RPMI8226 (cell line): ENCODE results near the gene EIF4G2.
A peak's percentile ranks its signal among the peaks of the same experiment; 100 is the strongest.

Experiments used
- DNase-seq: peaks from one replicate; pipeline ENCODE4 v3.0.0-alpha.2; 2015

Gene EIF4G2

DNA sequence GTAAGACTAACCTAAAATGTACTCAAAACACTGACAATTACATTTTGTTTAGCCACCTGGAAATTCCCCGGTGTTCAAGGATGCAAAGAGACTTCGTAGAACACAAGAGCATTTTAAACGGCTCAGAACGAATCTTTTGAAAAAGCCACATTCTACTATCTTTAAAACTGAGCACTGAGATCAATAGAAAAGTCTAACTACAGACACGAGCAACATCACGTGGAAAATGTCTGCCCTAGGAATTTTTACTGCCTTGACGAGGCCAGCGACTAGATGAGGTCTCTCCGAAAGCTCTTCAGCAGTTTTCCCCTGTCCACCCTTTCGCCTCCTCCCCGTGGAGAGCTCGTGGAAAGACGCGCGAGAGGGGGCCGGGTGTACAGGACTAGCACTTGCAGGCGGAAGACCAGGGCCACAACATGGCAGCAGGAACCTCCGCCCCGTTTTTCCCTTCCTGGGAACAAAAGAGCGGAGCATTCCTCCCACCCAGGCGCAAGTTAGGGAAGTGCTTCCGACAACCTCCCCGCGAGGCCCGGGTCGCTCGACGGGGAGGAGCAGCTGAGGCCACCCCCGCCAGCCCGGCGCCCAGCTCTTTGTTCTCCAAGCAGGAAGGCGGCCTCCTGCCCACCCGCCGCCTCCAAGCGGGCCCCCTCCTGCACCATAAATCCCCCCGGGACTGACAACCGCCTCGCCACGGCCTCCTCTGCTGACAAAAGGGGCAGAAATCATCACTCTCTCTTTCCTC is 1.1 kb downstream of the EIF4G2 start:
- peak; percentile 20 for DNase-seq

- DNase-seq: no peak
These were observed 2.5 kb downstream of the EIF4G2 start for GRCh38 chr11:10806206-10806605.

DNA sequence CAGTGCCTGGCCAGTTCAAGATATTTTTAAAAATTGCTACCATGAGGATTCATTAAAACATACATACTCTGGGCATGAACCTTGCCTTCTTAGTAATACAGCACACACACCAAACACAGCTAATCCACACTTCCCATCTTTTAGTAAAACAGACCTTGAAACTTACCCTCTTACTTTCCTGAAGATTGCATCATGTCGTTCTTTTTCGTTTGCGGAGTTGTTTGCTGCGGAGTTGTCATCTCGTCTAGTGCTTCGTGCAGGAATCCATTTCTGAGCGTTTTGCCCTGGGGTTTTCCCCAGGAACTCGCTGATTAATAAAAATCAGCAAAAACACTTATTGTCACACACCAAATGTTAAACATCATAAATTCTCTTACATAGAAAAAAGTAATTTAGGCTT is 3.0 kb downstream of the EIF4G2 start:
- DNase-seq: no peak

GRCh38 chr11:10803676-10804075 is 5.0 kb downstream of the EIF4G2 start:
- no peak for DNase-seq

DNA sequence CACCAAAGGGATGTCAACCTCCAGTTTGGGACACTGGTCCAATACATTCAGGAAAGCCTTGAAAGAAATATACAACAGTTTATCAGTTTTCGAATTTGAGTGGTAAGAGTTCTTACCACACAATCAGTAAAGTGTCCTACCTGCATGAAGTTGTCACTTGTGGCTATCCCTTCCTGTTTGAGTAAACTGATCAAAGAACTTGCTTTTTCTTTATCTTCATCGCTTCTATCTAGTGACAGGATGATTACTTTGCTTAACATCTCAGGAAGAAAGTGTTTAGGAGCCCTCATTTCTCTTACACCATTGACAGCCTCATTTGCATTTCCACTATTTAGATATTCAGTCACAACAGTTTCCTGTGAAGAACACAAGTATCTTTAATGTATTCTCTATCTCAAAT is 8.4 kb downstream of the EIF4G2 start:
- DNase-seq: no peak

- DNase-seq: no peak
These were observed 10.3 kb downstream of the EIF4G2 start for GRCh38 chr11:10798330-10798928.

- no peak for DNase-seq
These were observed 11.2 kb downstream of the EIF4G2 start for GRCh38 chr11:10797531-10797930.

DNA sequence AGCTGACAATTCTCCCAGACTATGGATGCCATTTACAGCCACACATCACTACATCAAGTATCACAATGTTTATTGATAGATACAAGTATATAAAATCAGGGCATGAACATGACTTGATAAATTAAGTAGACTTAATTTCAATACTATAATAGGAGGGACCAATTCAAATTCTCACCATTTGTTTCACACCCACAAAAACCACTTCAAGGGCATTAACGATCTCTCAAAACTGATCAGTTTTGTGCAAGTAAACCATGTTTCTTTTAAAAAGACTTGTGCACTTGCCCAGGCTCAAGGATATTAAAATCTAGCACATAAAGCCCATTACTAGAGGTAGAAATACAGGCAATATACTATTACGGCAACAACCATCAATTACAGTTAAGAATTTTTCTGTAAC is 11.7 kb downstream of the EIF4G2 start:
- DNase-seq: no peak

GRCh38 chr11:10796191-10796590 is 12.5 kb downstream of the EIF4G2 start:
- DNase-seq: no peak

GRCh38 chr11:10793470-10794255 is 15.1 kb downstream of the EIF4G2 start:
- DNase-seq: no peak

- peak; percentile 82 for DNase-seq
These were observed 16.2 kb downstream of the EIF4G2 start for GRCh38 chr11:10792385-10793068.

GRCh38 chr11:10786451-10786850 is 22.3 kb downstream of the EIF4G2 start:
- DNase-seq: no peak

GRCh38 chr11:10785146-10785474 is 23.6 kb downstream of the EIF4G2 start:
- DNase-seq: no peak

GRCh38 chr11:10784232-10785145 is 24.2 kb downstream of the EIF4G2 start:
- DNase-seq: no peak

- DNase-seq: no peak
These were observed 28.7 kb downstream of the EIF4G2 start for GRCh38 chr11:10780040-10780439.

GRCh38 chr11:10779086-10779485 is 29.6 kb downstream of the EIF4G2 start:
- DNase-seq: no peak

DNA sequence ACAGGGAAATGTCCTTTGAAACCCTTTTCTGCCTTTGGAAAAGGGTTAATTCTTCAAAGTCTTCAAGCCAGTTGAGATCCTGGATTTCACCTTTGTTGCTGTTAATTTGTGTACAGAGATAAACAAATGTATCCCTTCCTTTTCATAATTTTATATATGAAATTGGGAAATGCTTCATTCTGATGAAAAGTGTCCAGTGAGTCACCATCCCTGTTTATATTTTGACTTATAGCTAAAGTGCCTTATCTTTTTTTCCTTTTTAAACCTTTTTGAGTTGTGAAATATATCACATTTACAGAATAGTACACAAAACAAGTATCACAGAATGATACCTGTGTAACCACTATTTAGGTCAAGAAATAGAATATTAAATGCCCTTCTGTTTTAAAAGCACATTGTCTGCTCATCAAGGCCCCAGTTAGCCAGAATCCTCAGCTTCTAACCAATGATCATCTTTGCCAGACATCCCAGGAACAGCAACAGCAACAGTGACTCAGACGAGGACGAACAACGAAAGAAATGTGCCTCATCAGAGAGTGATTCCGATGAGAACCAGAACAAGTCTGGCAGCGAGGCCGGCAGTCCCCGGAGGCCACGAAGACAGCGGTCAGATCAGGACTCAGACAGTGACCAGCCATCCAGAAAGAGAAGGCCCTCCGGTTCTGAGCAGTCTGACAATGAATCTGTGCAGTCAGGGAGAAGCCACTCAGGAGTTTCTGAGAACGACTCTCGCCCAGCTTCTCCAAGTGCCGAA is 30.3 kb downstream of the EIF4G2 start:
- DNase-seq: no peak

DNA sequence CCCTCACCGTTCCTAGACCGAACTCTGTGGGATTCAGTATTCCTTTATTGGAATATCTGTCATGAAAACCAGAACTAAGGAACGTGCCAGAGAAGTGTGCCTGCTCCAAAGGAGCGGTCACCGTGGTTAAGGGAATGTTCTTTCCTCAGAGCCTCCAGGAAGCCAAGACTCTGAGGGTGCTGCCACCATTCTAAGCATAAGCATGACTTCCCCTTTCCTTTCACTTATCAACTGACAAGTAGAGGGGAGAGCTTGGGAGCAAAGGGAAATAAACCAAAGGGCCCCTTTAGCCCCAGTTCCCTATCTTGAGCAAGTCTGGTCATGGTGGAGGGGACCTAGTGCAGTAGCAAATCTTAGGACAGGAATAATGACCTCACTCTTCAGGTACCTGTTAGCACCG is 30.9 kb downstream of the EIF4G2 start:
- no peak for DNase-seq

- no peak for DNase-seq
These were observed 31.3 kb downstream of the EIF4G2 start for GRCh38 chr11:10777393-10777793.

- DNase-seq: no peak
These were observed 33.9 kb downstream of the EIF4G2 start for GRCh38 chr11:10774811-10775210.

DNA sequence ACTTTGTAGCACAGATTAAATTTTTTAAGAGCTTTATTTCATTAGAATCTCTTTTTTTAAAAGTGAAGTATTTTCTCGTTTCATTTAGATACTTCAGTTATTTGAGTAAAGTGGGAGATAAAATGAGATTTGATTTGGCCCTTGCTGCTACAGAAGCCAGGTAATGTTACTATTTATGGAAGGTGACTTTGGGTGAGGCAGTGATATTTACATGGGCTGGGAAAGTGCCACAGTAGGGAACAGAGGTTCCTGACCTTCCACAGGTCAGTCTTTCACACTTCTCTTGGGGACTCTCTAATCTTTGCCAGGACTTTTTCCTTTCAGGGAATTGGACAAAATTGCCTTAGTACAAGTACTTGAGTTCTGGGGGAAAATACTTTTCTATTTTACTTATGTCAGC is 37.3 kb downstream of the EIF4G2 start:
- no peak for DNase-seq
